Fibroblast of lung (primary cell): ENCODE data around the gene BTBD9. TPM values are rescaled to one million over a fixed set of nuclear protein-coding genes. Genes with fewer than 3 reads are reported as not detected.

Experiments used
- DNase-seq, 2 donors: peaks; one replicate each; pipeline versions ENCODE4 v3.0.0 to v3.0.0-alpha.2; 2010; ENCODE audit warnings: low read depth in 2 of 2
- H2AFZ ChIP-seq: 2 replicates; pipeline ENCODE4 v1.5.1; 2012; ENCODE audit warnings: low read length, control low read depth, inconsistent platforms
- H3K27ac ChIP-seq: 2 replicates; pipeline ENCODE4 v1.5.1; 2011; ENCODE audit warnings: low read length, control low read depth; ENCODE audit not compliant: insufficient read depth
- H3K27me3 ChIP-seq: 2 replicates; pipeline ENCODE4 v1.5.1; 2011; ENCODE audit warnings: mild to moderate bottlenecking, low read length; ENCODE audit not compliant: control insufficient read depth, insufficient read depth
- H3K36me3 ChIP-seq: 2 replicates; pipeline ENCODE4 v1.5.1; 2011; ENCODE audit warnings: low read length; ENCODE audit not compliant: control insufficient read depth, insufficient read depth
- H3K4me1 ChIP-seq: 2 replicates; pipeline ENCODE4 v1.5.1; 2011; ENCODE audit warnings: low read length; ENCODE audit not compliant: control insufficient read depth, insufficient read depth; ENCODE audit errors: extremely low read depth
- H3K4me2 ChIP-seq: 2 replicates; pipeline ENCODE4 v1.5.1; 2011; ENCODE audit warnings: low read length, control low read depth; ENCODE audit not compliant: insufficient read depth; ENCODE audit errors: extremely low read depth
- H3K4me3 ChIP-seq, 4 experiments: fragments of 200-600 bp in 1 of 4; sonication (generic) in 1 of 4; replicated peaks in 1 of 4; 2 replicates each; pipeline ENCODE4 v1.5.1; 2011 to 2016; ENCODE audit warnings: low read length in 4 of 4, low read depth in 3 of 4, mild to moderate bottlenecking in 3 of 4, control low read depth in 2 of 4, inconsistent platforms in 1 of 4, mixed read lengths in 1 of 4; ENCODE audit not compliant: insufficient read depth in 1 of 4; ENCODE audit errors: control extremely low read depth in 1 of 4
- H3K79me2 ChIP-seq: 2 replicates; pipeline ENCODE4 v1.5.1; 2012; ENCODE audit warnings: mild to moderate bottlenecking, low read length, inconsistent platforms; ENCODE audit not compliant: control insufficient read depth, insufficient read depth
- H3K9ac ChIP-seq: 2 replicates; pipeline ENCODE4 v1.5.1; 2011; ENCODE audit warnings: mild to moderate bottlenecking, low read length, control low read depth; ENCODE audit not compliant: insufficient read depth
- H3K9me3 ChIP-seq: 2 replicates; pipeline ENCODE4 v1.5.1; 2012; ENCODE audit warnings: low read depth, low read length; ENCODE audit not compliant: control insufficient read depth, insufficient read depth
- H4K20me1 ChIP-seq: 2 replicates; pipeline ENCODE4 v1.5.1; 2011; ENCODE audit warnings: low read length; ENCODE audit not compliant: control insufficient read depth, insufficient read depth; ENCODE audit errors: extremely low read depth
- EZH2 ChIP-seq: IDR thresholded peaks from 2 replicates; pipeline ENCODE4 v1.5.1; 2012; ENCODE audit warnings: low read length, control low read depth, mild to moderate bottlenecking; ENCODE audit errors: missing control alignments
- polyA plus RNA-seq, 2 donors: library from polyadenylated mRNA; depleted of rRNA in 1 of 2; stranded (reverse) in 1 of 2; unstranded in 1 of 2; fragments of >200 nt; gene quantifications; 2 replicates each; pipeline ENCODE4 v1.2.1, GENCODE V29; 2011 to 2012; ENCODE audit warnings: missing spikeins in 1 of 2
- total RNA-seq: library from RNA; depleted of rRNA; stranded (reverse); fragments of >200 nt; gene quantifications from 2 replicates; pipeline ENCODE4 v1.2.1, GENCODE V29; 2014
- TF ChIP-seq, protein P1 (sequence below), 2 donors: IDR thresholded peaks in 1 of 2; conservative IDR thresholded peaks in 1 of 2; 1 replicate in 1 of 2; 2 replicates in 1 of 2; pipeline ENCODE4 v1.5.1; 2011 to 2012; ENCODE audit warnings: low read length in 2 of 2, control low read depth in 1 of 2, inconsistent platforms in 1 of 2, low read depth in 1 of 2, mild to moderate bottlenecking in 1 of 2

The BTBD9 gene
- total and polyA plus RNA-seq, 2 donors (not counting 1 experiment from before 2014, with no cell fraction given) = 7.7 to 13.4 TPM

DNA sequence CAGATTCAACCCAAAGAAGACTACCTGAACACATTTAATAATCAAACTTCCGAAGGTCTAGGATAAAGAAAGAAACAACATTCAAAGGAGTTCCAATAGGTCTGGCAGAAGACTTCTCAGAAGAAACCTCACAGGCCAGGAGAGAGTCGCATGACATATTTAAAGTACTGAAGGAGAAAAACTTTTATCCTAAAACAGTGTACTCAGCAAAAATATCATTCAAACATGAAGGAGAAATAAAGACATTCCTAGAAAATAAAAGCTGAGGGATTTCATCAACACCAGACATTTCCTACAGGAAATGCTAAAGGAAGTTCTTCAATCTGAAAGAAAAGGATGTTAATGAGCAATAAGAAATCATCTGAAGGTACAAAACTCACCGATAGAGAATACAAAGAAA lies 108.6 kb downstream of the BTBD9 start:
- H3K4me1 ChIP-seq = no peaks in the 10 kb centered on the region
- H3K27me3 ChIP-seq = no peaks in the 10 kb centered on the region
- no peak overlapping the region for H3K9ac ChIP-seq
- no peaks in the 10 kb centered on the region for H4K20me1 ChIP-seq
- H2AFZ ChIP-seq = no peak overlapping the region
- no peak overlapping the region for H3K4me2 ChIP-seq
- no peaks in the 10 kb centered on the region for H3K9me3 ChIP-seq
- no peaks in the 10 kb centered on the region for H3K36me3 ChIP-seq
- no peak for DNase-seq
- no peak overlapping the region for H3K27ac ChIP-seq
- no peak overlapping the region for H3K4me3 ChIP-seq
- TF ChIP-seq EZH2 = no peak
- TF ChIP-seq, protein P1, sequence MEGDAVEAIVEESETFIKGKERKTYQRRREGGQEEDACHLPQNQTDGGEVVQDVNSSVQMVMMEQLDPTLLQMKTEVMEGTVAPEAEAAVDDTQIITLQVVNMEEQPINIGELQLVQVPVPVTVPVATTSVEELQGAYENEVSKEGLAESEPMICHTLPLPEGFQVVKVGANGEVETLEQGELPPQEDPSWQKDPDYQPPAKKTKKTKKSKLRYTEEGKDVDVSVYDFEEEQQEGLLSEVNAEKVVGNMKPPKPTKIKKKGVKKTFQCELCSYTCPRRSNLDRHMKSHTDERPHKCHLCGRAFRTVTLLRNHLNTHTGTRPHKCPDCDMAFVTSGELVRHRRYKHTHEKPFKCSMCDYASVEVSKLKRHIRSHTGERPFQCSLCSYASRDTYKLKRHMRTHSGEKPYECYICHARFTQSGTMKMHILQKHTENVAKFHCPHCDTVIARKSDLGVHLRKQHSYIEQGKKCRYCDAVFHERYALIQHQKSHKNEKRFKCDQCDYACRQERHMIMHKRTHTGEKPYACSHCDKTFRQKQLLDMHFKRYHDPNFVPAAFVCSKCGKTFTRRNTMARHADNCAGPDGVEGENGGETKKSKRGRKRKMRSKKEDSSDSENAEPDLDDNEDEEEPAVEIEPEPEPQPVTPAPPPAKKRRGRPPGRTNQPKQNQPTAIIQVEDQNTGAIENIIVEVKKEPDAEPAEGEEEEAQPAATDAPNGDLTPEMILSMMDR (conservative IDR thresholded peaks at IDR 0.05 in 1 of 2, IDR thresholded peaks at IDR 0.05 in 1 of 2; ENCODE audit: low read depth in 1 of 2, low read length in 2 of 2) = no peak
- no peaks in the 10 kb centered on the region for H3K79me2 ChIP-seq

DNA sequence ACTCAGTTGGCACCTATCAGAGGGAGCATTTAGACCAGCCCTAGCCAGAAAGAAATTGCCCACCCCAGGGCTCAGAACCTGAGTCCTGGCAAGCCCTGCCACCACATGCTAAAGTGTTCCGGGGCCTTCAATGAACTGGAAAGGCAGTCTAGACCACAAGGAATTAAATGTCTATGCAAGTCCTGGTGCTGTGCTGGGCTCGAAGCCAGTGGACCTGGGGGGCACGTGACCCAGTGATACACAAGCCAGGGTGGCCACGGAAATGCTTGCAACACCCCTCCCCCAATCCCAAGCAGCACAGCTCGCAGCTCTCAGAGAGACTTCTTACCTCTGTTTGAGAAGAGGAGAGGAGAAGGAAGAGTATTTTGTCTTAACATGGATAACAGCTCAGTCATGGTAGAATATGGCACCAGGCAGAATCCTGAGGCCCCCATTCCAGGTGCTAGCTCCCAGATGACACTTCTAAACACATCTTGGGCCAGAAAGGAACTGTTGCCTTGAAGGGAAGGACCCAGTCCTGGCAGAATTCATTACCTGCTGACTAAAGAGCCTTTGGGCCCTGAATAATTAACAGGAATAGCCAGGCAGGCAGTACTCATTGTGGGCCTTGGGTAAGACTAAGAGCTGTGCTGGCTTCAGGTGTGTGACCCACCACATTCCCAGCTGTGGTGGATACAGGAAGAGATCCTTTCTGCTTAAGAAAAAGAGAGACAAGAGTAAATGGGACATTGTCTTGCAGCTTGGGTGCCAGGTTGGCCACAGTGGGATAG lies 111.3 kb downstream of the BTBD9 start:
- Histone ChIP-seq H3K36me3 (no peaks in the 10 kb centered on the region), H3K4me2 (no peak overlapping the region), H4K20me1 (no peaks in the 10 kb centered on the region), H2AFZ (no peak overlapping the region), H3K9me3 (no peaks in the 10 kb centered on the region), H3K9ac (no peak overlapping the region), H3K27me3 (no peaks in the 10 kb centered on the region), H3K4me3 (no peak overlapping the region), H3K27ac (no peak overlapping the region), H3K79me2 (no peaks in the 10 kb centered on the region), H3K4me1 (no peaks in the 10 kb centered on the region)
- DNase-seq = peak in 1 of 2 donors; percentile 84
- no peak for TF ChIP-seq EZH2
- TF ChIP-seq, protein P1 (conservative IDR thresholded peaks at IDR 0.05 in 1 of 2, IDR thresholded peaks at IDR 0.05 in 1 of 2; ENCODE audit: low read depth in 1 of 2, low read length in 2 of 2) = no peak

DNA sequence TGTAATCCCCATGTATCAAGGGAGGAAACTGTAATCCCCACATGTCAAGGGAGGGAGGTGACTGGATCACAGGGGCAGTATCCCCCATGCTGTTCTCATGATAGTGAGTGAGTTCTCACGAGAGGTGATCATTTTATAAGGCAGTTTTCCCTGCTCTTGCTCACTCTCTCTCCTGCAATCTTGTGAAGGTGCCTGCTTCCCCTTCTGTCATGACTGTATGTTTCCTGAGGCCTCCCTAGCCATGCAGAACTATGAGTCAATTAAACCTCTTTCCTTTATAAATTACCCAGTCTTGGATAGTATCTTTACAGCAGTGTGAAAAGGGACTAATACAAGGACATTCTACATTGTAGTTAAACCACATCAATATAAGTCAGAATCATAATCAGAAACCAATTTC lies 112.4 kb downstream of the BTBD9 start:
- H3K9ac ChIP-seq = no peak overlapping the region
- no peak overlapping the region for H3K27ac ChIP-seq
- H3K36me3 ChIP-seq = no peaks in the 10 kb centered on the region
- no peaks in the 10 kb centered on the region for H4K20me1 ChIP-seq
- H3K9me3 ChIP-seq = no peaks in the 10 kb centered on the region
- no peak for DNase-seq
- TF ChIP-seq, protein P1 (conservative IDR thresholded peaks at IDR 0.05 in 1 of 2, IDR thresholded peaks at IDR 0.05 in 1 of 2; ENCODE audit: low read depth in 1 of 2, low read length in 2 of 2) = no peak
- TF ChIP-seq EZH2 = no peak
- no peak overlapping the region for H3K4me3 ChIP-seq
- H3K27me3 ChIP-seq = no peaks in the 10 kb centered on the region
- no peaks in the 10 kb centered on the region for H3K4me1 ChIP-seq
- H3K4me2 ChIP-seq = no peak overlapping the region
- no peaks in the 10 kb centered on the region for H3K79me2 ChIP-seq
- no peak overlapping the region for H2AFZ ChIP-seq
